ENCODE measurements around the gene ICE2. TPM values are rescaled to one million over a fixed set of nuclear protein-coding genes. Genes with fewer than 3 reads are reported as not detected.

ICE2 gene
- total RNA-seq, 1 experiment from 2014 or later = 62.8 TPM

GRCh38 chr15:60420203-60420716, 58.7 kb downstream of the ICE2 start:
- no peak overlapping the region for H3K9ac ChIP-seq (ENCODE audit: low read length)
- no peak overlapping the region for H2AFZ ChIP-seq (ENCODE audit: low read depth, low read length, poor library complexity, severe bottlenecking)
- H3K9me3 ChIP-seq (ENCODE audit: control insufficient read depth in 1 of 2, insufficient read depth in 1 of 2, low read depth in 1 of 2, low read length in 2 of 2) = no peaks in the 10 kb centered on the region
- peaks cover 28 to 30% of the 10 kb centered on the region in 2 experiments for H3K4me1 ChIP-seq (ENCODE audit: control insufficient read depth in 1 of 2, insufficient read depth in 2 of 2, low read length in 2 of 2)
- H3K4me3 ChIP-seq (replicated peaks in 1 of 2; ENCODE audit: low read depth in 1 of 2, low read length in 2 of 2) = no peak overlapping the region
- H3K4me2 ChIP-seq (ENCODE audit: low read length) = no peak overlapping the region
- ChIA-PET POLR2A (interaction anchor here (0.6 kb wide), 1 partner anchor 13 kb away, joined by 3 read pairs; no protein-coding TSS in a partner anchor), RAD21 (ENCODE audit: low non-redundant PET in 1 of 2, low total read pairs in 2 of 2, uncharacterized antibody in 2 of 2, unreplicated experiment in 2 of 2) (no interaction called here), CTCF (no interaction called here)
- H3K9me2 ChIP-seq (ENCODE audit: insufficient read depth) = no peaks in the 10 kb centered on the region
- no peak for ATAC-seq
- no TSS peak for BruUV-seq (replicated peaks)
- DNase-seq (ENCODE audit: low read depth, low spot score) = no peak
- H3K27ac ChIP-seq (ENCODE audit: low read depth, low read length) = no peak overlapping the region
- intact Hi-C loops (cut with micrococcal nuclease) = no loop called here
- no peaks in the 10 kb centered on the region for H3K36me3 ChIP-seq (ENCODE audit: control insufficient read depth in 1 of 2, insufficient read depth in 2 of 2, low read length in 2 of 2)
- H3K79me2 ChIP-seq (ENCODE audit: insufficient read depth, low read length) = no peaks in the 10 kb centered on the region
- H4K20me1 ChIP-seq (ENCODE audit: insufficient read depth) = no peaks in the 10 kb centered on the region
- H3K27me3 ChIP-seq (ENCODE audit: insufficient read depth, low read length) = no peaks in the 10 kb centered on the region
- no peak for TF ChIP-seq FOSL1 (IDR thresholded peaks at IDR 0.05; ENCODE audit: low read depth)
- no peak for TF ChIP-seq MAX (IDR thresholded peaks at IDR 0.05)
- no peak for TF ChIP-seq ZNF274 (IDR thresholded peaks at IDR 0.05; ENCODE audit: low read depth, low read length)
- no peak for TF ChIP-seq SP1 (IDR thresholded peaks at IDR 0.05; ENCODE audit: low read depth)

- no TSS peak for BruUV-seq (replicated peaks)
- TF ChIP-seq REST (IDR thresholded peaks at IDR 0.05; ENCODE audit: low read depth) (no peak), ATF3 (IDR thresholded peaks at IDR 0.05) (no peak), CEBPB (IDR thresholded peaks at IDR 0.05; ENCODE audit: low read depth) (no peak), EZH2 (IDR thresholded peaks at IDR 0.05) (no peak), SP1 (IDR thresholded peaks at IDR 0.05; ENCODE audit: low read depth) (no peak), SIN3A (IDR thresholded peaks at IDR 0.05; ENCODE audit: low read depth) (no peak), ZNF274 (IDR thresholded peaks at IDR 0.05; ENCODE audit: low read depth, low read length) (no peak), CBX3 (IDR thresholded peaks at IDR 0.05; ENCODE audit: low read depth) (no peak), MAX (IDR thresholded peaks at IDR 0.05) (no peak)
- Histone ChIP-seq H3K27me3 (ENCODE audit: insufficient read depth, low read length) (no peaks in the 10 kb centered on the region), H3K9me2 (ENCODE audit: insufficient read depth) (no peaks in the 10 kb centered on the region), H3K9ac (ENCODE audit: low read length) (no peak overlapping the region), H4K20me1 (ENCODE audit: insufficient read depth) (no peaks in the 10 kb centered on the region), H3K9me3 (ENCODE audit: control insufficient read depth in 1 of 2, insufficient read depth in 1 of 2, low read depth in 1 of 2, low read length in 2 of 2) (no peaks in the 10 kb centered on the region), H3K79me2 (ENCODE audit: insufficient read depth, low read length) (no peaks in the 10 kb centered on the region), H3K4me3 (replicated peaks in 1 of 2; ENCODE audit: low read depth in 1 of 2, low read length in 2 of 2) (no peak overlapping the region), H3K27ac (ENCODE audit: low read depth, low read length) (no peak overlapping the region), H3K36me3 (ENCODE audit: control insufficient read depth in 1 of 2, insufficient read depth in 2 of 2, low read length in 2 of 2) (no peaks in the 10 kb centered on the region), H3K4me2 (ENCODE audit: low read length) (no peak overlapping the region), H2AFZ (ENCODE audit: low read depth, low read length, poor library complexity, severe bottlenecking) (no peak overlapping the region), H3K4me1 (ENCODE audit: control insufficient read depth in 1 of 2, insufficient read depth in 2 of 2, low read length in 2 of 2) (peaks cover 28 to 30% of the 10 kb centered on the region in 2 experiments)
- ATAC-seq = no peak
- RAD21 ChIA-PET (ENCODE audit: low non-redundant PET in 1 of 2, low total read pairs in 2 of 2, uncharacterized antibody in 2 of 2, unreplicated experiment in 2 of 2) = no interaction called here
- CTCF ChIA-PET = no interaction called here
- intact Hi-C loops (cut with micrococcal nuclease) = no loop called here
- POLR2A ChIA-PET = interaction anchor here (0.6 kb wide), 1 partner anchor 13 kb away, joined by 3 read pairs; no protein-coding TSS in a partner anchor
- DNase-seq (ENCODE audit: low read depth, low spot score) = no peak
These were observed 59.2 kb downstream of the ICE2 start for GRCh38 chr15:60419753-60420152.

Measured in HCT116 (cell line).